Mesendoderm (in vitro differentiated cells): Measurements from ENCODE around the gene MAP4K5.

Experiments used
- DNase-seq: peaks from one replicate; pipeline ENCODE4 v3.0.0; 2013
- H2AK5ac ChIP-seq: 2 replicates; pipeline ENCODE4 v1.6.1; 2013; ENCODE audit warnings: low read length, inconsistent platforms
- H2BK120ac ChIP-seq: 2 replicates; pipeline ENCODE4 v1.6.1; 2013; ENCODE audit warnings: low read depth, mild to moderate bottlenecking, low read length, moderate library complexity, mixed read lengths
- H2BK15ac ChIP-seq: replicated peaks from 2 replicates; pipeline ENCODE4 v1.6.1; 2013; ENCODE audit warnings: low read depth, mild to moderate bottlenecking, moderate library complexity
- H2BK5ac ChIP-seq: 2 replicates; pipeline ENCODE4 v1.6.1; 2013; ENCODE audit warnings: low read length, inconsistent platforms
- H3K18ac ChIP-seq: 2 replicates; pipeline ENCODE4 v1.6.1; 2013; ENCODE audit warnings: mild to moderate bottlenecking, low read length, mixed read lengths
- H3K23ac ChIP-seq: one replicate; pipeline ENCODE4 v1.6.1; 2013; ENCODE audit warnings: low read length
- H3K27ac ChIP-seq: 2 replicates; pipeline ENCODE4 v1.5.1; 2013; ENCODE audit warnings: low read depth, mild to moderate bottlenecking, inconsistent platforms, low read length, moderate library complexity
- H3K27me3 ChIP-seq: 2 replicates; pipeline ENCODE4 v1.6.1; 2013; ENCODE audit warnings: low read length, control low read depth, mild to moderate bottlenecking, inconsistent platforms; ENCODE audit not compliant: insufficient read depth, poor library complexity
- H3K36me3 ChIP-seq: 2 replicates; pipeline ENCODE4 v1.6.1; 2013; ENCODE audit warnings: low read length, inconsistent platforms; ENCODE audit not compliant: control insufficient read depth, insufficient read depth
- H3K4ac ChIP-seq: one replicate; pipeline ENCODE4 v1.6.1; 2013; ENCODE audit warnings: low read depth, mild to moderate bottlenecking, low read length, moderate library complexity
- H3K4me1 ChIP-seq: 2 replicates; pipeline ENCODE4 v1.6.1; 2013; ENCODE audit warnings: low read depth, low read length, inconsistent platforms; ENCODE audit not compliant: control insufficient read depth
- H3K4me2 ChIP-seq: 2 replicates; pipeline ENCODE4 v1.6.1; 2013; ENCODE audit warnings: low read length
- H3K4me3 ChIP-seq: 2 replicates; pipeline ENCODE4 v1.5.1; 2013; ENCODE audit warnings: mild to moderate bottlenecking, low read length
- H3K56ac ChIP-seq: one replicate; pipeline ENCODE4 v1.6.1; 2013; ENCODE audit warnings: low read length
- H3K79me1 ChIP-seq: 2 replicates; pipeline ENCODE4 v1.6.1; 2013; ENCODE audit warnings: low read length, inconsistent platforms
- H3K79me2 ChIP-seq: 2 replicates; pipeline ENCODE4 v1.6.1; 2013; ENCODE audit warnings: mild to moderate bottlenecking, low read length; ENCODE audit not compliant: control insufficient read depth, insufficient read depth
- H3K9ac ChIP-seq: 2 replicates; pipeline ENCODE4 v1.6.1; 2013; ENCODE audit warnings: low read length, inconsistent platforms
- H4K5ac ChIP-seq: one replicate; pipeline ENCODE4 v1.6.1; 2013; ENCODE audit warnings: low read length
- H4K8ac ChIP-seq: one replicate; pipeline ENCODE4 v1.6.1; 2013; ENCODE audit warnings: low read depth, mild to moderate bottlenecking, control low read depth, low read length, moderate library complexity
- WGBS: extraction: QIAGEN DNeasy Blood & Tissue Kit; methylation state at CpG from one replicate; pipeline ENCODE4 v1.1.7; 2013; ENCODE audit warnings: low lambda C conversion rate, missing lambda C conversion rate; ENCODE audit not compliant: insufficient coverage; ENCODE audit errors: extremely low coverage; 5-methylcytosine and 5-hydroxymethylcytosine counted together

MAP4K5 gene

GRCh38 chr14:50550294-50550693 is 17.9 kb upstream of the MAP4K5 start:
- no peak overlapping the region for H2BK5ac ChIP-seq
- H4K5ac ChIP-seq, result no peak overlapping the region
- H3K36me3 ChIP-seq, result no peaks in the 10 kb centered on the region
- H3K79me1 ChIP-seq, result no peaks in the 10 kb centered on the region
- no peak for DNase-seq
- no peak overlapping the region for H3K27ac ChIP-seq
- H3K4ac ChIP-seq, result no peak overlapping the region
- no peak overlapping the region for H4K8ac ChIP-seq
- H3K27me3 ChIP-seq, result no peaks in the 10 kb centered on the region
- no peak overlapping the region for H2BK15ac ChIP-seq
- no peak overlapping the region for H3K18ac ChIP-seq
- no peak overlapping the region for H3K23ac ChIP-seq
- no CpG with 5 or more reads among the region's 1 CpG for WGBS
- no peak overlapping the region for H3K56ac ChIP-seq
- H3K79me2 ChIP-seq, result no peaks in the 10 kb centered on the region
- no peak overlapping the region for H2AK5ac ChIP-seq
- no peak overlapping the region for H3K9ac ChIP-seq
- no peak overlapping the region for H3K4me2 ChIP-seq
- H3K4me3 ChIP-seq, result no peak overlapping the region
- H3K4me1 ChIP-seq, result no peaks in the 10 kb centered on the region
- H2BK120ac ChIP-seq, result no peak overlapping the region

- H2BK5ac ChIP-seq, result no peak overlapping the region
- no peak overlapping the region for H4K5ac ChIP-seq
- no peak overlapping the region for H2AK5ac ChIP-seq
- no peak overlapping the region for H3K27ac ChIP-seq
- no peak overlapping the region for H2BK120ac ChIP-seq
- no peaks in the 10 kb centered on the region for H3K79me2 ChIP-seq
- no peak overlapping the region for H3K4me3 ChIP-seq
- H3K4ac ChIP-seq, result no peak overlapping the region
- H4K8ac ChIP-seq, result no peak overlapping the region
- no peak overlapping the region for H3K23ac ChIP-seq
- H3K4me1 ChIP-seq, result peaks cover 2% of the 10 kb centered on the region
- no peak overlapping the region for H3K9ac ChIP-seq
- H3K18ac ChIP-seq, result no peak overlapping the region
- no peak overlapping the region for H2BK15ac ChIP-seq
- no peaks in the 10 kb centered on the region for H3K36me3 ChIP-seq
- H3K4me2 ChIP-seq, result no peak overlapping the region
- no CpG with 5 or more reads among the region's 3 CpGs for WGBS
- H3K56ac ChIP-seq, result no peak overlapping the region
- H3K27me3 ChIP-seq, result no peaks in the 10 kb centered on the region
- no peaks in the 10 kb centered on the region for H3K79me1 ChIP-seq
- no peak for DNase-seq
These were observed 13.2 kb upstream of the MAP4K5 start for GRCh38 chr14:50545618-50546017.

DNA sequence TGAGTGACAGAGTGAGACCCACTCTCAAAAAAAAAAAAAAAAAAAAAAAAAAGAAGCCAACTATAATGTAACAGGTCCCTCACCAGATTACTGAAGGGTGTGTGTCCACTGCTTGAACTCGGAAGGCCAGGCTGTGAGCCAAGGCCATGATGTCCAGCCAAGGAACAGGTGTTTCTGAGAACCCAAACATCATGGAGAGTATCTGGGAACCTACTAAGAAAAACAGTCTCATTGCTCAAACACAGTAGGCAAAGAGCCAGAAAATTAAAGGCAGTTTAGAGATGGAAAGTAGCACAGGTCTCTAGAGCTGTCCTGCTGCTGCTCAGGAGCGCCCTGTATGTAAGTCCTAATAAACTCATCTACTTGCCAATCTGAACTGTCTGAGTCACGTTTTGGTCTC is 12.5 kb upstream of the MAP4K5 start:
- no CpG with 5 or more reads among the region's 3 CpGs for WGBS
- no peak for DNase-seq
- no peak overlapping the region for H3K23ac ChIP-seq

DNA sequence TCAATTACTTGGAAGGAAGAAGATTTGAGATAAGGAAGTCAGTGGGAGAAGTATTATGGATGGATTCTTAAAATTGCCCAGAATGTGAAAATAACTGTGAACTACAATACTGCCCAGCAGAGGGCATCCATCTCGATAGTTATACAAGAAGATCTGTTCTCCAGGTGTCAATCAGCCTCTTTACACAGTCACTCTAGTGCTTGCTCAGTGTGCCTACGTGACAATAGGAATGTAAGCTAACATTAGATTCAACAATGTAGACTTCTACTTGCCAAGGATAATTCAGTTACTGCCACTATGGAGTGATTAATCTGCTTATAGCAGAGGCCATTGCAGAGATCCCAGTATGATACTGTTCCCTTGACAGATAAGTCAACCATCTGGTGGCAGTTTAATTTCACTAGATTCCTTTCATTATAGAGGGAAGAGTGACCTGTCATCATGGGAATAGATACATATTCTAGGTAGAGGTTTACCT is 10.6 kb upstream of the MAP4K5 start:
- no peak overlapping the region for H2BK120ac ChIP-seq
- no peak overlapping the region for H4K5ac ChIP-seq
- no peak overlapping the region for H2AK5ac ChIP-seq
- no peaks in the 10 kb centered on the region for H3K27me3 ChIP-seq
- H3K79me1 ChIP-seq, result no peaks in the 10 kb centered on the region
- no peak overlapping the region for H3K4me2 ChIP-seq
- H2BK15ac ChIP-seq, result no peak overlapping the region
- H3K4me3 ChIP-seq, result no peak overlapping the region
- peaks cover 2% of the 10 kb centered on the region for H3K4me1 ChIP-seq
- DNase-seq, result peak; percentile 58
- WGBS, result no CpG with 5 or more reads among the region's 2 CpGs
- H3K79me2 ChIP-seq, result no peaks in the 10 kb centered on the region
- no peak overlapping the region for H3K4ac ChIP-seq
- no peak overlapping the region for H3K56ac ChIP-seq
- H3K18ac ChIP-seq, result no peak overlapping the region
- H4K8ac ChIP-seq, result no peak overlapping the region
- no peak overlapping the region for H3K27ac ChIP-seq
- no peak overlapping the region for H2BK5ac ChIP-seq
- H3K23ac ChIP-seq, result no peak overlapping the region
- no peak overlapping the region for H3K9ac ChIP-seq
- H3K36me3 ChIP-seq, result no peaks in the 10 kb centered on the region

More for the DNA sequence above, 12.5 kb upstream of the MAP4K5 start:
- Histone ChIP-seq H3K36me3 (no peaks in the 10 kb centered on the region), H3K9ac (no peak overlapping the region), H3K4me1 (peaks cover 2% of the 10 kb centered on the region), H3K4ac (no peak overlapping the region), H3K79me2 (no peaks in the 10 kb centered on the region), H2AK5ac (no peak overlapping the region), H3K27me3 (no peaks in the 10 kb centered on the region), H3K18ac (no peak overlapping the region), H3K56ac (no peak overlapping the region), H2BK120ac (no peak overlapping the region), H4K8ac (no peak overlapping the region), H3K79me1 (no peaks in the 10 kb centered on the region), H2BK15ac (no peak overlapping the region), H4K5ac (no peak overlapping the region), H3K4me3 (no peak overlapping the region), H3K27ac (no peak overlapping the region), H3K4me2 (no peak overlapping the region), H2BK5ac (no peak overlapping the region)

DNA sequence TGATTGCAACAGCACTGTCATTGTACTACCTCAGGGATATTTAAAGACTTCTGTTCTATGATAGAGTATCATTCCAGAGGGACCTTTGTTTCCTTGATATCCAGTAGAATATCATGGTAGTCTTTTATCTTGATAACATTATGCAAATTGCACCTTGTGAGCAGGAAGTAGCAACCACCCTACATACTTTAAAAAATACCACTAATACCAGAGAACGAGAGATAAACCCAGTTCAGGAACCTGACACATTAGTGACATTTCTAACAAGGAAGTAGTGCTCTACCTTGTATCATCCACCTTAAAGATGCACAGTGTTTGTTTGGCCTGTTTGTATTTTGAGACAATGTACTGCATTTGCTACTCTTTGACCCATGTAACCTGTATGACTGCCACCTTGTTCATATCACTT is 8.8 kb upstream of the MAP4K5 start:
- Histone ChIP-seq H4K5ac (no peak overlapping the region), H3K18ac (no peak overlapping the region), H3K56ac (no peak overlapping the region), H3K79me1 (no peaks in the 10 kb centered on the region), H3K79me2 (no peaks in the 10 kb centered on the region), H3K27ac (no peak overlapping the region), H2AK5ac (no peak overlapping the region), H3K4me1 (peaks cover 2% of the 10 kb centered on the region), H3K27me3 (no peaks in the 10 kb centered on the region), H4K8ac (no peak overlapping the region), H3K4ac (no peak overlapping the region), H3K4me2 (no peak overlapping the region), H3K23ac (no peak overlapping the region), H2BK5ac (no peak overlapping the region), H2BK120ac (no peak overlapping the region), H3K4me3 (no peak overlapping the region), H2BK15ac (no peak overlapping the region), H3K36me3 (no peaks in the 10 kb centered on the region), H3K9ac (no peak overlapping the region)
- WGBS, result no CpG with 5 or more reads among the region's 1 CpG
- peak; percentile 56 for DNase-seq

- Histone ChIP-seq H3K27ac (no peak overlapping the region), H4K8ac (no peak overlapping the region), H2BK5ac (no peak overlapping the region), H2BK120ac (no peak overlapping the region), H4K5ac (no peak overlapping the region), H3K56ac (no peak overlapping the region), H3K4me3 (no peak overlapping the region), H3K4ac (no peak overlapping the region), H3K79me2 (no peaks in the 10 kb centered on the region), H3K79me1 (no peaks in the 10 kb centered on the region), H2AK5ac (no peak overlapping the region), H3K18ac (no peak overlapping the region), H3K4me2 (no peak overlapping the region), H3K9ac (no peak overlapping the region), H3K36me3 (no peaks in the 10 kb centered on the region), H3K27me3 (no peaks in the 10 kb centered on the region), H3K4me1 (peaks cover 2% of the 10 kb centered on the region), H2BK15ac (no peak overlapping the region), H3K23ac (no peak overlapping the region)
- DNase-seq, result no peak
These were observed 6.7 kb upstream of the MAP4K5 start for GRCh38 chr14:50539051-50539450.
